Epithelial cell of prostate (primary cell): ENCODE results near the gene CCDC192.
"Not testable (repeated sequence)": the region's sequence is repeated elsewhere in the genome, so short reads cannot be mapped to it uniquely, and the experiment has no call there.

ENCODE experiments used
- DNase-seq: peaks from one replicate; pipeline ENCODE4 v3.0.0-alpha.2; 2011; ENCODE audit warnings: low read depth, low spot score
- H3K27ac ChIP-seq: fragments of 450-650 bp; 2 replicates; pipeline ENCODE4 v1.5.1; 2017; ENCODE audit warnings: mild to moderate bottlenecking

Gene CCDC192

DNA sequence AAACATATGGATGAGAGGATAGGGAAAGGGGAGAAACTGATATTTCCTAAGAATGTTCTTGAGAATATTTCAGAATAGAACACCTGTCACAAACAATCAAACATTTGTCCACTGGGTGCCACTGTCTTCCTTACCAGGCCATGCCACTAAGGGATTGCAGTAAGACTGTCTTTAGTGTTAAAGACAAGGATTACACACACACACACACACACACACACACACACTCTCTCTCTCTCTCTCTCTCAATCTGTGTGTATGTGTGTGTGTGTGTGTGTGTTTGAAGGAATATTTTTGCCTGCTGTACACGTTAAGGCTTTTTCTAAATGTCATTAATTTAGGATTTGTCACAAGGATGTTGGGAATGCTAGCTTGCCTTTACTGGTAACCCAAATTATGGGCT, 54.4 kb downstream of the CCDC192 start:
- no peak overlapping the region for H3K27ac ChIP-seq
- peak; percentile 43 for DNase-seq

DNA sequence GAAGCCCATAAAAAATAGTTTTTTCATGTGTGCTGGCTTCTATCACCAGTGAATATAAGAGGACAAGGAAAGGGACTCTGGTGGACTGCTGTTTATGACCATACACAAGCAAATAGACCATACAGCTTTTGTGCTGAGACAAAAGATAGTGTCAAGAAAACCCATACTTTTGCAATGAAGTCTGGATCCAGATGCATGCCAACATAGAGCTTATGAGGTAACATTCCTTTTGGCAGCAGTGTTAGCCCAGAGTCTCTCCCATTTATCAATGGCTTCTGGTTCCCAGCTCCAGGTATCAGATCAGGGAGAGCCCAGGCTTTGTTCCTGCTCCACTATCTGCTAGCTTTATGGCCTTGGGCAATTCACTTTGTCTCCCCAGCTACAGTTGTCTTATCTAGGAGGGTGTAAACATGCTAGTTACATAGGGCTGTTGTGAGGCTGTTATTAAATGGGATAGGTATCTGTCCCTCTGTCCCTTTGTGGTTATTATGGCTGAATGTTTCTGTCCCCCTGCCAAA, 55.6 kb downstream of the CCDC192 start:
- no peak for DNase-seq
- H3K27ac ChIP-seq, result no peak overlapping the region

DNA sequence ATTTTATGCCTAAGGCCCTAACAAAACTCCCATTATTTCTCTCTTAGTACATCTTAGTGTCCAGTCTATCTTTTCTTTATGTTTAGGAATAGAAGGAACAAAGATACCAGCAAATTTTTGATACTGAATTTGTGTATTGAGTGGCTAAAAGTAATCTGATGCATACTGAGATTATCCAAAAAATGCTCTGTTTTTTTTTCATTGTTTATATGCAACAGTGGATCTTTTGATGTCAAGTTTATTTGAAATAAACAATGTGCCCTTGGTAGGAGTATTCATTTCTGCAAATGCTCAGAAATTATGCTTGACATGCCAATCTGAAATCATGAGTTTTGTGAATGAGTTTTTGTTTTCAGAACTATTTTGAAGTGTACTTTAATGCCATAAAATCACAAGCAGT, 58.7 kb downstream of the CCDC192 start:
- DNase-seq, result no peak
- no peak overlapping the region for H3K27ac ChIP-seq

DNA sequence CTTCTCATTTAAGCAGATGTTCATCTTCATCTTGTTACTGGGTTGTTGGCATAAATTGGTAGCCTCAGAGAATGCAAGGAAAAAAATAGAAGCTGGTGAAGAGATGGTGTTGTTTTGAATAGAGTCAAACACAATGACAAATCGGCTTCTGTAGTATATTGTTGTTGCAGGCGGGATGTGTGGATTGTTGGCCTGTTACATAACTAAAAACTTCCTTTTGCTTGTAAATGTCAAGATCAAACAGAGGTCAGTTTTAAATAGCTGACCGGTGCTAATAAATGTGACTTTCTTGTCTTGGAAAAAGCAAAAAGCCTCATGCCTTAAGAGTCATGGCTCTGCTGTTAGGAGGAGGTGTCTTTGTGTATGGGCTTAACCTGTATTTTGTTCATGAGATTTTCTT, 59.2 kb downstream of the CCDC192 start:
- DNase-seq, result no peak
- no peak overlapping the region for H3K27ac ChIP-seq

DNA sequence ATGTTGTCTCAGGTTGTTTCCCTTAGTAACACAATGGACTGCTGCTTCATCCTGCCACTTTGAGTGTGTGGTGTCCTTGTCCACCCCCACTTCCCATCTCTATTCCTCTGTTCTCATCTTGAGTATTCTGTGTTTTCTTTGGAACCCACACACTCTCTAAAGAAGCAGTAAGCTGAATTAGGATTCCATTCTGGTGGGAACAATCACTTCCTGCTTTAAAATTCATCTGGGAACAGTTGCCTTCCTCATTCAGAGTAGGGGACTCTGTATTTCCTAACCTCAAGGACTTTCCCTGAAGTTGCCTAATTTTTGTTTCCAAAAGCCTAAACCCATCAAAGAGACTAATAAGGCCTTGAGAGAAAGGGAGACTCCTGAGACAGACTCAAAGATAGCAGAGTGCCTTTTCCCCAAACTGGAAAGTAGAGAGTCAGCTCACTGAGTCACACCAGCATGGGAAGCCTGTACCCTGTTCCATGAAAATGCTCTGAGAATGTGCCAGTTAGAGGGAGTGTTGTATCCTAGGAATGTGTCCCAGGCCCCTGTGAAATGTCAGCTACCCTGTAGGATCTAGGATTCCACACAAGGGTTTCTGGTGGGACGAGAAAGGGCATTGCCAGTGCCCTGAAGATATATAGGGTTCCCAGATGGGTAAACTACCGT, 63.6 kb downstream of the CCDC192 start:
- no peak for DNase-seq
- H3K27ac ChIP-seq, result no peak overlapping the region

DNA sequence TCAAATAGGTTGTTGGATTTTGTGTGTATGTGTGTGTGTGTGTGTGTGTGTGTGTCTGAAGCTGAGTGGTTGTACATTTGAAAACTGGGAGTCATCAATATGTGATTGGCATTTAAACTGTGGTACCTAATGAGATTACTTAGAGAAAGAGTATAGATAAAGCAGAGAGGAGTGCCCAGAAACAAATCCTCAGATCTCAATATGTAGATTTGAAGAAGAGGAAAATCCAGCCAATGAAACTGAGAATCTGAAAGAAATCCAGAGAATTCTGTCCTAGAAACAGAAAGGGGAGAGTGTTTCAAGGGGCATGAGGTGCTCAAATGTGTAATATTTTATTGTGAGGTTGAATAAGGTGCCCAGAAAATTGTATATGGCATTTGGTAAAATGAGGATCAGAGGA, 66.2 kb downstream of the CCDC192 start:
- no peak for DNase-seq
- no peak overlapping the region for H3K27ac ChIP-seq

DNA sequence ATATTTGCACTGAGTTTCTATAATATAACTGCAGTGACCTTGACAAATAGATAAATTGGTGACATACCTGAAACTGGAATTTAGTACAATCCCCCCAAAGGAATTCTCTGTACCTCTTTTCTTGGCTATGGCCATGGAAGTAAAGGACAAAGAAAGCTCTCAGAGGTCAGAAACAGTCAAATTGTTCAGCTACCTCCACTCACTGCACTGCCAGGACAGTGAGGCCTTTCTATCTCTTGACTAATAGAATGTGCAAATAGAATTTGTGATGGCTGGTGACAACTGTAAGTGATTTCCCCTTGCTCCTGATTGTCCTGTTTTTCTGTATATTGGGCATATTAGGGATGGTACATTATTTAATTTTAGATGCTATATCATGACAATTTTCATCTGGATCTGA, 67.1 kb downstream of the CCDC192 start:
- H3K27ac ChIP-seq, result no peak overlapping the region
- no peak for DNase-seq

DNA sequence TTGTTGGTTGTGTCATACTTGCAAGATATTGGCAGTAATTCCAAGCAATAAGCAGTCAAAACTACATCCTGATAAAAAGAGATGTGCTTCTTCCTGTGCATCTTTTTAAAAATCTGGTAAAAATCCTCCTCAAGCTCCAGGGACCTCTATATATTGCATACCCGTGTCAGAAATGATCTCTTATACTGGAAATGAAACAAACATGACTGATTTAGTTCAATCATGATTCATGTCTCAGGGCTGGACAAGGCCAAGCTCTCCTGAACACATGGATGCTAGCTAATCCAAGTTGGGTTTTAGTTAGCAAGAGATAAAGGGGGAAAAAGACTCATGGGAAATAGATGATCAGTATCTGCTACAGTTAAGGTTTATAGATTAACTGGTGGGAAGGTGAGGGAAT, 69.3 kb downstream of the CCDC192 start:
- DNase-seq, result no peak
- no peak overlapping the region for H3K27ac ChIP-seq

DNA sequence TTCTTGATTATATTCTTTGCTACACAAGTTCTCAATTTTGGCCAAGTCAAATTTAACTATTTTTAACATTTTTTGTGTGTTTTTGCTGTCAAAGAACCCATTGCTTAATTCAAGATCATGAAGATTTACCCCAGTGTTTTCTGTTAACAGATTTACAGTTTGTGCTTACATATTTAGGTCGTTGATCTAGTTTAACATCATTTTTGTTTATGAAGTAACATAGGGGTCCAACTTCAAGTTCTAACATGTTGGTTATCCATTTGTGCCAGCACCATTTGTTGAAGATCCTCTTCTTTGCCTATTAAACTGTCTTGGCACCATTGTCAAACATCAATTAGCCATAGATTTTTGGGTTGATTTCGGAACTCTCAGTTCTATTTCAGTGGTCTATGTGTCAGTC, 71.0 kb downstream of the CCDC192 start:
- no peak for DNase-seq
- no peak overlapping the region for H3K27ac ChIP-seq

DNA sequence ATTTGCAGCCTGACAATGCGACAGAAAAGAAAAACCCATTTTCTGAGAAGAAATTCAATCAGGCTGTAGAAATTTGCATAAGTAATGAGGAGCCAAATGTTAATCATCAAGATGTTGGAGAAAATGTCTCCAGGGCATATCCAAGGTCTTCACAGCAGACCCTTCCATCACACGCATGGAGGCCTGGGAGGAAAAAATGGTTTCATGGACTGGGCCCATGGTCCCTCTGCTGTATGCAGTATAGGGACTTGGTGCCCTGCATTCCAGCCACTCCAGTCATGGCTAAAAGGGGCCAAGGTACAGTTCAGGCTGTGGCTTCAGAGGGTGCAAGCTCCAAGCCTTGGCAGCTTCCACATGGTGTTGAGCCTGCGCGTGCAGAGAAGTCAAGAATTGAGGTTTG, 73.3 kb downstream of the CCDC192 start:
- DNase-seq, result no peak
- H3K27ac ChIP-seq, result no peak overlapping the region

DNA sequence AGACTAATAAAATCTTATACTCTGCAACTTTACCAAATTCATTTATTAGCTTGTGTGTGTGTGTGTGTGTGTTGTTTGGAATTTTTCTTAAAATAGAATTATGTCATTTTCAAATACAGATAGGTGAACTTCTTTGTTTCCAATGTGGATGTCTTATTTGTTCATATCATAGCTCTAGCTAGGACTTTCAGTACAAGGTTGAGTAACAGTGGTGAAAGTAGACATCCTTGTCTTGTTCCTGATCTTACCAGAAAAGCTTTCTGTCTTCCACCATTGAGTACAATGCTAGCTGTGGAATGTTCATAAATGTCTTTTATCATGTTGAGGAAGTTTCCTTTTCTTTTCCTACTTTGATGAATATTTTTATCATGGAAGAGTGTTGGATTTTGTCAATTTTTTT, 74.8 kb downstream of the CCDC192 start:
- no peak for DNase-seq
- no peak overlapping the region for H3K27ac ChIP-seq

DNA sequence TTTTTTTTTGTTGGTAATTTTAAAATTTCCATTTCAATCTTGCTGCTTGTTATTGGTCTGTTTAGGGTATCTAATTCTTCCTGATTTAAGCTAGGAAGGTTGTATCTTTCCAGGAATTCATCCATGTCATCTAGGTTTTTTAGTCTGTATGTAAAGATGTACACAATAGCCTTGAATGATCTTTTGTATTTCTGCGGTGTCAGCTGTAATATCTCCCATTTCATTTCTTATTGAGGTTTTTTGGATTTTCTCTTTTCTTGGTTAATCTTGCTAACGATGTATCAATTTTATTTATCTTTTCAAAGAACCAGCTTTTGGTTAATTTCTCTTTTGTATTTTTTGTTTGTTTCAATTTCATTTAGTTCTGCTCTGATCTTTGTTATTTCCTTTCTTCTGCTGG, 79.3 kb downstream of the CCDC192 start:
- not testable (repeated sequence) for H3K27ac ChIP-seq, DNase-seq

DNA sequence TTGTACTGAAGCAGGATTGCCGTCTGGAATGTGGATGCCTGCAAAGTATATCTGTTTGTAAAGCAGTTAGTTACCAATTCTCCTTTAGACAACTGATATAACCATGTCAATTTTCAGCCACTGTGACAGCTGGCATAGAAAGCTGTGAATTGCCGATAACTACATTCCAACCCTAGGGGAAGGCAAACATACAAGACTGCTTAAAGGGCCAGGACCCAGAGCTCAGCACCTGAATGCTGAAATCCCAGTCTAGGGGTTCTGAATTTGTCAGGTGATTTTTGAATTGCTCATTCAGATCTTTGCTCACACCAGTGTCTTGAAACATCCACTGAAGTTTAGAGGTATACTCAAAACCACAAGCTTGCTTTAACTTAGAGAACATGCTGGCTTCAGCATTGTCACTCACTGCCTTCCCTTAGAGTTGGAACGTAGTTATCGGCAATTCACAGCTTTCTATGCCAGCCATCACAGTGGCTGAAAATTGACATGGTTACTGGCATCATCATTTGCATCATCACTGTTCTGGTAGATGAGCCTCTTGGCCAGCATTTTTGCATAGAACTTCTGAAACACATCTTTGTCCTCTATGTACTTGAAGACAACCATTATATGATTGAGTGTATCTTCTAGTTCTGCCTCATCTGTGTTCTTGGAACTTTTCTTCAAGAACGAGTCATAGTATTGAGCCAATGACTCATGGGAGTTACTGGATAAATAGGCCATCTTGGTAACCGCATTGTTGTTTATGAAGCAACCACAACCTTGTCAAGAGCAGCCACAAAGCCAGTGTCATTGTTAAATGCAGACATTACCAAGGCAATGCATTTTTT, 82.1 kb downstream of the CCDC192 start:
- no peak overlapping the region for H3K27ac ChIP-seq
- peak; percentile 81 for DNase-seq

DNA sequence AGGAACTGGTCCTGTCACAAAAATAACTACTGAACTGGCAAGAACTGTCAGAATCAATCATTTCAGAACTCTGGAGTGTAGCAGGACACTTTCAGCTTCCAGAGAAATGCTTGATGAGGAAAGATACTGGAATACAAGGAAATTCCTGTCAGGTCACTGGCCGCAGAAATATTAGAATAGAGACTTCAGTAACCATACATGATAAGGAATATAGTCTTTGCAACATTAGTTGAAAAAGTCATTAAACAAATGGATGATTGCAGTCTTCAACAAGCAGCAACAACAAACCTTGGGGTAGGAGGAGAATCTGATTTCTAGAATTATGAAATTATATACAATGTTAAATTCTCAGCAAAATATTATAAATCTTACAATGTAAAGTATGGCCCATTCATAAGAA, 88.2 kb downstream of the CCDC192 start:
- no peak overlapping the region for H3K27ac ChIP-seq
- no peak for DNase-seq

DNA sequence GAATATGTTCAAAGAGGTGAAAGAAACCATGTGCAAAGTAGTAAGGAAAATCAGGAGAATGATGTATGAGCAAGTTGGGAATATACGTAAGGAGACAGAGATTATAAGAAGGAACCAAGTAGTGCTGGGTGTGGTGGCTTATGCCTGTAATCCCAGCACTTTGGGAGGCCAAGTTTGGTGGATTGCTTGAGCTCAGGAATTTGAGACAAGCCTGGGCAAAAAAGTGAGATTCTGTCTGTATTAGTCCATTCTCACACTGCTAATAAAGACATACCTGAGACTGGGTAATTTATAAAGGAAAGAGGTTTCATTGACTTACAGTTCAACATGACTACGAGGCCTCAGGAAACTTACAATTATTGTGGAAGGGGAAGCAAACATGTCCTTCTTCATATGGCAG, 88.7 kb downstream of the CCDC192 start:
- not testable (repeated sequence) for H3K27ac ChIP-seq, DNase-seq

DNA sequence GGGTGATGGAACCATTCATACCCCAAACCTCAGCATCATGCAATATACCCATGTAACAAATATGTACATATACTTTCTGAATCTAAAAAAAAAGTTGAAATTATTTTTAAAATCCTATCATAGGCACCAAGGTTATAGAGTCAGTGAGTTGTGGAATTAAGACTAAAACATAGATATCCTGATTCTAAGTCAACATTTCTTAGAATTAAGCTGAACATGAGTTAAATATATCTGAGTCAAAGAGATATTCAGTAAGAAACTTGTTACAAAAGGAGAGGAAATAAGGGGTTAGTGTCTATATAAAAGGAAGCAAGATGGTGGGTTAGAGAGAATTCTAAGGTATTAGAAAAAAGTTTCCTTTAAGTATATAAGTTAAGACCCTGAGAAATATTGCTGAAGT, 89.9 kb downstream of the CCDC192 start:
- no peak overlapping the region for H3K27ac ChIP-seq
- DNase-seq, result no peak

DNA sequence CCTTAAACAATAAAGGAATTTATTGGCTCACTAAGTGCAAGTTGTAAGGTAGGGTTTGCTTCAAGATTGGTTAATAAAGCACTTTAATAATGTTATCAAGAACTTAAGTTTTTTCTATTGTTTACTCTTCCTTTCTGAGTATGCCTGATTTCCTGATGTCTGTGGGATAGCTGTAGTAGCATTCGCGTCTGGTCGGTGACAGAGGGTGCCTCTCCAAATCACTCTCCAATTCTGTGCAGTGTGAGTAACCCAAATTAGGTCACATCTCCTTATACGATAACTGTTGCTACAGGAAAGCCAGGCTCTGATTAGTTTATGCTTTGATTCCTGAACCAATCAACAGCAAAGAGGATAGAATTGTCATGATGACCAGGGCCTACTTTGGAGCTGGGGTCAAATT, 90.7 kb downstream of the CCDC192 start:
- DNase-seq, result no peak
- H3K27ac ChIP-seq, result no peak overlapping the region

DNA sequence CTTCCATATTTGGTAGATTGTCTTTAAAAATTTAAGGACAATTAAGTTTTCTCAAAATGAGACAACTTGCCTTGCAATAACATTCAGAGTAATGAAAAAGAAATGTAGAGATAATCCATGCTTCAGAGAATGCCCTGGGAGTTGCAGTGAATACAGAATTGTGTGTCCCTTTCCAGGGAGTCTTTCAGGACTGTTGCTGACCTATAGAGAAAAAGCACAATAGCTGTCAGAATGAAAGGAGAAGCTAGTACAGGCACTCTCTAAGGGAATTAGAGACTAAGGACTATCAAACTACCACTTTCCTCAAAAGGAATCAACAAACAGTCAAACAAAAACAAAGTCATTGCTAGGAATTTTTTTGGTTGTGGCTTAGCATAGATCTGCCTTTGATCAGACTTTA, 93.0 kb downstream of the CCDC192 start:
- no peak for DNase-seq
- H3K27ac ChIP-seq, result no peak overlapping the region

DNA sequence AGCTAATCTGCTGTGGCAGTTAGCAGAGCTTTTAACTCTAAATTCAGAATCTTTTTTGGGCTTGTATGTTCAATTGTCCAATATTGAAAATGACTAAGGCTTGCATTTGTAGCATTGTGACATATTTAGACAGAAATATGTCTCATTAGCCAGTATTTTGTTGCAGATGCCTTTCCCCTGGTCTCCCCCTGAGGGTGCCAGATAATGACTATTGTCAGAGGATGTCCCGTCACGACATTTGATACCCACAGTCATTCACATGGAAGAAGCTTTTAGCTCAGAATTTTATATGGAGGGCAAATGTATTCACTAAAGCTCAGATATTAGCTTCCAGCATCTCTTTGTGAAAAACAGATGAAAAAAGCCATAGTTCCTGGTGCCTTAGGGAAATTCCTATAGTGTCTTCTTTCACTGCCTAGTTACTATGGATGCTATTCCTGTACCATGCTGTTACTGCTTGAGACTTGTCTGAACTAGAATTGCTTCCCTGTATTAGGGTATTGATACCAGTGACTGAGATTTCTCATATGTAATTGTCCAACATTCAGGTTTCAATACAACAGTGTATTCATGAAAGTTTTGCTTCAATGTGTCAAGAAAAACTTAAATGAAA, 96.2 kb downstream of the CCDC192 start:
- no peak overlapping the region for H3K27ac ChIP-seq
- DNase-seq, result no peak

DNA sequence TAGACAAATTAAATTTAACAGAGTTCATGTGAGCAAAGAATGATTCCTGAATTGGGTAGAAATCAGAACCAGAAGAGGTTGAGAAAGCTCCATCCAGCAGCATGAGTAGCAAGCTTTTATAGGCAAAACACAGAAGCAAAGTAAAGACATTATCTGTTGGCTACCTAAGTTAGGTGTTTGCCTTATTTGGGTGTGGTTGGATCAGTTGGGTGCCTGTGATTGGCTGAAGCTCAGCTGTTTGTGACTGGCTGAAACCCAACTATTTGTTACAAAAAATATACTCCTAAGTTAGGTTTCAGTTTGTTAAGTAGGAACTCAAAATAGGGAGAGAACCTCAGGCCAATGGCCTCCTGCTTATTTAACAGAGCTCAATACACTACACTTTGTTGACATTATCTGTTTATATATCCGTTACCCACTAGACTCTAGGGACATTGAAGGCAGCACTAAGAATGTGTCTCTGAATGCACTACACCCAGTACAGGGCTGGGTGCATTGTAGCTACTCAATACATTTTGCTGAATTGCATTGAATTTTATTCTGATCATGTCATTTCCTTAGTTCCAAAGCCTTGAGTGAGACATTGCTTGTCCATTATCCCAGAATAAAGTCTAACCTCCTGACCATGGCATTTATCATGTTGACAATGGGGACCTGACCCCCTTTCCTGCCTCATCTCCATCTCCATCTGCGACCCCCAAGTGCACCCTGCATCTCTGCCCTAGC, 98.7 kb downstream of the CCDC192 start:
- H3K27ac ChIP-seq, result peak overlapping the region; percentile 44
- no peak for DNase-seq

DNA sequence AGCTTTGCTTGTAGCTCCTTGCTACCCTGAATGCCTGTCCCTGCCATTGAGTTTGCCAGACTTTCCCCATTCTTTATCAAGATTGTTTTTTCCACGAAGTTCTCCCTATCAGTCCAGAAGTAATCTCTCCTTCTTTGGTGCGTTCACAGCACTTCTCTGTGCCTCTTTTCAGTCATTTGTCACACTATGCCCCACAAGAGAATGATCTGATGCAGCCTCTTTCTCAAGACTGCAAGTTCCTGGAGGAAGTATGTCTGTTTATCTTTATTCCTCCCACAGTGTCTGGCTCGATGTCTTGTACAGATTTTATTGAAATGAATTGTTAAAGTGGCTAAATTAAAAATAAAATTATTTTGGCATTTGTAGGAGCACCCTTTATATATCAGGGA, 99.3 kb downstream of the CCDC192 start:
- no peak for DNase-seq
- H3K27ac ChIP-seq, result peak overlapping the region; percentile 44
